Lower leg skin (tissue), 3 donors: Measurements from ENCODE around the gene LRP5.

Experiments used
- POLR2A ChIP-seq, 2 donors: fragments of 450-650 bp; IDR thresholded peaks; one replicate each; pipeline ENCODE4 v1.6.1; 2016 to 2017; ENCODE audit warnings: antibody characterized with exemption in 2 of 2, mild to moderate bottlenecking in 1 of 2, moderate library complexity in 1 of 2
- TF ChIP-seq, protein P1 (sequence below), 3 donors: fragments of 450-650 bp; IDR thresholded peaks; one replicate each; pipeline ENCODE4 v1.5.1; 2016; ENCODE audit warnings: antibody characterized with exemption in 3 of 3, mild to moderate bottlenecking in 3 of 3, moderate library complexity in 2 of 3

GRCh38 chr11:68322052-68322430 is 9.7 kb downstream of the LRP5 start:
- TF ChIP-seq, protein P1, sequence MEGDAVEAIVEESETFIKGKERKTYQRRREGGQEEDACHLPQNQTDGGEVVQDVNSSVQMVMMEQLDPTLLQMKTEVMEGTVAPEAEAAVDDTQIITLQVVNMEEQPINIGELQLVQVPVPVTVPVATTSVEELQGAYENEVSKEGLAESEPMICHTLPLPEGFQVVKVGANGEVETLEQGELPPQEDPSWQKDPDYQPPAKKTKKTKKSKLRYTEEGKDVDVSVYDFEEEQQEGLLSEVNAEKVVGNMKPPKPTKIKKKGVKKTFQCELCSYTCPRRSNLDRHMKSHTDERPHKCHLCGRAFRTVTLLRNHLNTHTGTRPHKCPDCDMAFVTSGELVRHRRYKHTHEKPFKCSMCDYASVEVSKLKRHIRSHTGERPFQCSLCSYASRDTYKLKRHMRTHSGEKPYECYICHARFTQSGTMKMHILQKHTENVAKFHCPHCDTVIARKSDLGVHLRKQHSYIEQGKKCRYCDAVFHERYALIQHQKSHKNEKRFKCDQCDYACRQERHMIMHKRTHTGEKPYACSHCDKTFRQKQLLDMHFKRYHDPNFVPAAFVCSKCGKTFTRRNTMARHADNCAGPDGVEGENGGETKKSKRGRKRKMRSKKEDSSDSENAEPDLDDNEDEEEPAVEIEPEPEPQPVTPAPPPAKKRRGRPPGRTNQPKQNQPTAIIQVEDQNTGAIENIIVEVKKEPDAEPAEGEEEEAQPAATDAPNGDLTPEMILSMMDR (IDR thresholded peaks at IDR 0.05), result no peak
- no peak for TF ChIP-seq POLR2A (IDR thresholded peaks at IDR 0.05)
